Cardiac muscle cell (in vitro differentiated cells and primary cell): ENCODE data around the gene KRTAP4-16. TPM values are rescaled to one million over a fixed set of nuclear protein-coding genes. Genes with fewer than 3 reads are reported as not detected.
A peak's percentile ranks its signal among the peaks of the same experiment; 100 is the strongest.
"Not testable (repeated sequence)": the region's sequence is repeated elsewhere in the genome, so short reads cannot be mapped to it uniquely, and the experiment has no call there.

ENCODE experiments used
- DNase-seq, 2 donors: peaks; one replicate each; pipeline versions ENCODE4 v3.0.0 to v3.0.0-alpha.2; 2010 to 2017; ENCODE audit warnings: low read depth in 1 of 2, low spot score in 1 of 2
- H3K27ac ChIP-seq: fragments of 200-600 bp; sonication (generic); 2 replicates; pipeline ENCODE4 v1.5.1; 2016
- H3K27me3 ChIP-seq: fragments of 200-600 bp; sonication (generic); 2 replicates; pipeline ENCODE4 v1.6.0; 2016; ENCODE audit warnings: control low read depth
- H3K36me3 ChIP-seq: fragments of 200-600 bp; sonication (generic); 2 replicates; pipeline ENCODE4 v1.5.1; 2016; ENCODE audit warnings: control low read depth
- H3K4me1 ChIP-seq: fragments of 200-600 bp; sonication (generic); 2 replicates; pipeline ENCODE4 v1.8.1; 2017; ENCODE audit warnings: low read depth, mild to moderate bottlenecking, mixed run types
- H3K4me3 ChIP-seq: fragments of 200-600 bp; sonication (generic); 2 replicates; pipeline ENCODE4 v1.5.1; 2016; ENCODE audit warnings: mild to moderate bottlenecking
- H3K9me3 ChIP-seq: fragments of 200-600 bp; sonication (generic); 2 replicates; pipeline ENCODE4 v1.5.1; 2017; ENCODE audit warnings: low read depth, mild to moderate bottlenecking, control low read depth
- CTCF ChIP-seq: IDR thresholded peaks from 2 replicates; pipeline ENCODE4 v1.5.1; 2012; ENCODE audit warnings: low read depth, mild to moderate bottlenecking, low read length
- polyA plus RNA-seq: library from polyadenylated mRNA; unstranded; fragments of >200 nt; fragmentation: Nextera tagmentation; extraction: Ambion mirVana; gene quantifications from 2 replicates; pipeline ENCODE4 v1.2.1, GENCODE V29; 2016
- total RNA-seq: library from RNA; depleted of rRNA; stranded (reverse); fragments of >200 nt; gene quantifications from 2 replicates; pipeline ENCODE4 v1.2.3, GENCODE V29; 2016

KRTAP4-16 gene
- total and polyA plus RNA-seq, 2 experiments from 2014 or later: not detected

- Histone ChIP-seq H3K27ac (no peak overlapping the region), H3K4me1 (no peaks in the 10 kb centered on the region), H3K9me3 (peaks cover 3% of the 10 kb centered on the region), H3K4me3 (no peak overlapping the region), H3K27me3 (peaks cover 3% of the 10 kb centered on the region), H3K36me3 (no peaks in the 10 kb centered on the region)
- DNase-seq: no peak
- TF ChIP-seq CTCF: no peak
These were observed 28.3 kb downstream of the KRTAP4-16 start for GRCh38 chr17:41073676-41074075.

GRCh38 chr17:41071606-41072360 lies 30.2 kb downstream of the KRTAP4-16 start:
- Histone ChIP-seq H3K27me3 (peaks cover 3% of the 10 kb centered on the region), H3K4me1 (no peaks in the 10 kb centered on the region), H3K4me3 (no peak overlapping the region), H3K36me3 (no peaks in the 10 kb centered on the region), H3K27ac (no peak overlapping the region), H3K9me3 (no peaks in the 10 kb centered on the region)
- no peak for TF ChIP-seq CTCF
- DNase-seq: no peak

- H3K4me1 ChIP-seq: no peaks in the 10 kb centered on the region
- DNase-seq: no peak
- no peaks in the 10 kb centered on the region for H3K27me3 ChIP-seq
- no peaks in the 10 kb centered on the region for H3K36me3 ChIP-seq
- H3K9me3 ChIP-seq: no peaks in the 10 kb centered on the region
- H3K27ac ChIP-seq: no peak overlapping the region
- TF ChIP-seq CTCF: no peak
- H3K4me3 ChIP-seq: no peak overlapping the region
These were observed 33.0 kb downstream of the KRTAP4-16 start for GRCh38 chr17:41069031-41069430.

- no peak overlapping the region for H3K27ac ChIP-seq
- no peak overlapping the region for H3K4me3 ChIP-seq
- no peaks in the 10 kb centered on the region for H3K27me3 ChIP-seq
- no peak for DNase-seq
- no peaks in the 10 kb centered on the region for H3K36me3 ChIP-seq
- H3K9me3 ChIP-seq: no peaks in the 10 kb centered on the region
- no peak for TF ChIP-seq CTCF
- H3K4me1 ChIP-seq: no peaks in the 10 kb centered on the region
These were observed 34.7 kb downstream of the KRTAP4-16 start for GRCh38 chr17:41067281-41067680.

- Histone ChIP-seq H3K27me3 (no peaks in the 10 kb centered on the region), H3K4me3 (no peak within 1 kb of the TSS), H3K36me3 (no peaks in the 10 kb centered on the region), H3K9me3 (no peaks in the 10 kb centered on the region), H3K27ac (no peak within 1 kb of the TSS), H3K4me1 (no peaks in the 10 kb centered on the region)
- no peak for TF ChIP-seq CTCF
- DNase-seq: peak in 1 of 2 donors; percentile 47
These were observed 36.0 kb downstream of the KRTAP4-16 start, which contains the start of gene KRTAP2-4 for GRCh38 chr17:41065829-41066624. TSS of gene KRTAP2-4 (minus strand) at chr17:41065879. CDS start at chr17:41065845, 34 bp downstream.

GRCh38 chr17:41065016-41065689 lies 36.9 kb downstream of the KRTAP4-16 start:
- not testable (repeated sequence) for H3K27me3 ChIP-seq, H3K4me3 ChIP-seq, H3K27ac ChIP-seq, H3K4me1 ChIP-seq, DNase-seq, H3K9me3 ChIP-seq, H3K36me3 ChIP-seq
